IMR-90 (cell line): ENCODE results near the gene REPS2.

ENCODE experiments used
- BHLHE40 ChIP-seq: fragments of 150-350 bp; IDR thresholded peaks from 2 replicates; pipeline ENCODE4 v1.6.1; 2016; ENCODE audit warnings: mild to moderate bottlenecking, low read depth, low read length
- CEBPB ChIP-seq: IDR thresholded peaks from 2 replicates; pipeline ENCODE4 v1.6.1; 2012; ENCODE audit warnings: low read depth, low read length, improper control_type of control experiment
- CHD1 ChIP-seq: IDR thresholded peaks from 2 replicates; pipeline ENCODE4 v1.6.1; 2012; ENCODE audit warnings: low read depth, low read length, improper control_type of control experiment
- CTCF ChIP-seq: conservative IDR thresholded peaks from 2 replicates; pipeline ENCODE4 v1.5.1; 2012; ENCODE audit warnings: mild to moderate bottlenecking, low read depth, low read length, improper control_type of control experiment
- ELK1 ChIP-seq: fragments of 150-350 bp; IDR thresholded peaks from 2 replicates; pipeline ENCODE4 v1.6.1; 2016; ENCODE audit warnings: low read depth, mild to moderate bottlenecking, low read length, moderate library complexity, borderline replicate concordance
- POLR2A ChIP-seq: IDR thresholded peaks from 2 replicates; pipeline ENCODE4 v1.6.1; 2012; ENCODE audit warnings: mild to moderate bottlenecking, low read depth, low read length
- RAD21 ChIP-seq: IDR thresholded peaks from 2 replicates; pipeline ENCODE4 v1.6.1; 2012; ENCODE audit warnings: low read length, improper control_type of control experiment
- RFX5 ChIP-seq: IDR thresholded peaks from 2 replicates; pipeline ENCODE4 v1.8.0; 2012; ENCODE audit warnings: low read depth, mild to moderate bottlenecking, low read length, moderate library complexity
- SMC3 ChIP-seq: fragments of 150-350 bp; IDR thresholded peaks from 2 replicates; pipeline ENCODE4 v1.6.1; 2016; ENCODE audit warnings: low read depth, mild to moderate bottlenecking, antibody characterized with exemption, low read length, moderate library complexity

- TF ChIP-seq CEBPB (no peak), CTCF (no peak), ELK1 (no peak), CHD1 (no peak), RFX5 (no peak), RAD21 (no peak), POLR2A (no peak), BHLHE40 (no peak), SMC3 (no peak)
Measured at GRCh38 chrX:17192106-17192505, 245.6 kb downstream of the REPS2 start.
